ENCODE data around the gene MATN3.

Gene MATN3

GRCh38 chr2:20044778-20045177 lies 32.3 kb upstream of the MATN3 start:
- no peak for TF ChIP-seq EZH2phosphoT487 (IDR thresholded peaks at IDR 0.05; ENCODE audit: low read depth)
- TF ChIP-seq CTCF (IDR thresholded peaks at IDR 0.05; ENCODE audit: low read depth, low read length) = no peak
- Histone ChIP-seq H3K79me2 (ENCODE audit: low read length) (peaks cover 82% of the 10 kb centered on the region), H4K20me1 (ENCODE audit: insufficient read depth, low read length) (peaks cover 75% of the 10 kb centered on the region), H3K4me3 (ENCODE audit: low read length) (no peak overlapping the region), H3K27ac (ENCODE audit: low read length) (no peak overlapping the region), H3K9me3 (ENCODE audit: insufficient read depth, low read length) (no peaks in the 10 kb centered on the region), H3K27me3 (ENCODE audit: low read depth, low read length) (no peaks in the 10 kb centered on the region), H2AFZ (ENCODE audit: low read depth, low read length) (no peak overlapping the region), H3K4me1 (ENCODE audit: low read length) (peaks cover 13% of the 10 kb centered on the region), H3K4me2 (ENCODE audit: low read length) (no peak overlapping the region), H3K36me3 (replicated peaks; ENCODE audit: low read depth, low read length) (peaks cover 14% of the 10 kb centered on the region), H3K9ac (ENCODE audit: low read length) (no peak overlapping the region)

GRCh38 chr2:20042531-20042930 lies 30.1 kb upstream of the MATN3 start:
- Histone ChIP-seq H3K4me2 (ENCODE audit: low read length) (no peak overlapping the region), H2AFZ (ENCODE audit: low read depth, low read length) (no peak overlapping the region), H4K20me1 (ENCODE audit: insufficient read depth, low read length) (peaks cover 60% of the 10 kb centered on the region), H3K4me3 (ENCODE audit: low read length) (no peak overlapping the region), H3K79me2 (ENCODE audit: low read length) (peaks cover 60% of the 10 kb centered on the region), H3K9me3 (ENCODE audit: insufficient read depth, low read length) (no peaks in the 10 kb centered on the region), H3K27ac (ENCODE audit: low read length) (no peak overlapping the region), H3K27me3 (ENCODE audit: low read depth, low read length) (no peaks in the 10 kb centered on the region), H3K9ac (ENCODE audit: low read length) (no peak overlapping the region), H3K4me1 (ENCODE audit: low read length) (no peaks in the 10 kb centered on the region), H3K36me3 (replicated peaks; ENCODE audit: low read depth, low read length) (peaks cover 18% of the 10 kb centered on the region)
- TF ChIP-seq CTCF (IDR thresholded peaks at IDR 0.05; ENCODE audit: low read depth, low read length) = no peak
- no peak for TF ChIP-seq EZH2phosphoT487 (IDR thresholded peaks at IDR 0.05; ENCODE audit: low read depth)

- Histone ChIP-seq H3K79me2 (ENCODE audit: low read length) (peaks cover 45% of the 10 kb centered on the region), H3K27ac (ENCODE audit: low read length) (no peak overlapping the region), H3K36me3 (replicated peaks; ENCODE audit: low read depth, low read length) (peaks cover 31% of the 10 kb centered on the region)
Observed at GRCh38 chr2:20040489-20041172, 28.2 kb upstream of the MATN3 start.

GRCh38 chr2:20037660-20038059 lies 25.2 kb upstream of the MATN3 start:
- peaks cover 15% of the 10 kb centered on the region for H3K79me2 ChIP-seq (ENCODE audit: low read length)
- H3K27me3 ChIP-seq (ENCODE audit: low read depth, low read length) = no peaks in the 10 kb centered on the region
- H3K9ac ChIP-seq (ENCODE audit: low read length) = no peak overlapping the region
- peaks cover 53% of the 10 kb centered on the region for H3K36me3 ChIP-seq (replicated peaks; ENCODE audit: low read depth, low read length)
- no peaks in the 10 kb centered on the region for H3K9me3 ChIP-seq (ENCODE audit: insufficient read depth, low read length)
- H4K20me1 ChIP-seq (ENCODE audit: insufficient read depth, low read length) = peaks cover 25% of the 10 kb centered on the region
- H3K4me1 ChIP-seq (ENCODE audit: low read length) = no peaks in the 10 kb centered on the region
- no peak overlapping the region for H3K27ac ChIP-seq (ENCODE audit: low read length)
- H2AFZ ChIP-seq (ENCODE audit: low read depth, low read length) = no peak overlapping the region
- no peak for TF ChIP-seq CTCF (IDR thresholded peaks at IDR 0.05; ENCODE audit: low read depth, low read length)
- no peak for TF ChIP-seq EZH2phosphoT487 (IDR thresholded peaks at IDR 0.05; ENCODE audit: low read depth)
- H3K4me3 ChIP-seq (ENCODE audit: low read length) = no peak overlapping the region
- no peak overlapping the region for H3K4me2 ChIP-seq (ENCODE audit: low read length)

More at GRCh38 chr2:20040489-20041172, 28.2 kb upstream of the MATN3 start:
- Histone ChIP-seq H3K9ac (ENCODE audit: low read length) (no peak overlapping the region), H3K4me1 (ENCODE audit: low read length) (no peaks in the 10 kb centered on the region), H2AFZ (ENCODE audit: low read depth, low read length) (no peak overlapping the region), H4K20me1 (ENCODE audit: insufficient read depth, low read length) (peaks cover 53% of the 10 kb centered on the region), H3K4me2 (ENCODE audit: low read length) (no peak overlapping the region), H3K4me3 (ENCODE audit: low read length) (no peak overlapping the region), H3K27me3 (ENCODE audit: low read depth, low read length) (no peaks in the 10 kb centered on the region), H3K9me3 (ENCODE audit: insufficient read depth, low read length) (no peaks in the 10 kb centered on the region)
- TF ChIP-seq EZH2phosphoT487 (IDR thresholded peaks at IDR 0.05; ENCODE audit: low read depth) (no peak), CTCF (IDR thresholded peaks at IDR 0.05; ENCODE audit: low read depth, low read length) (no peak)

Data from OCI-LY3 (cell line).